Naive B cell (primary cell): ENCODE measurements around the gene CFAP100. TPM values are rescaled to one million over a fixed set of nuclear protein-coding genes. Genes with fewer than 3 reads are reported as not detected.

Experiments
- ATAC-seq, 2 donors: fragments of 150-1000 bp; cut with Tn5 transposase; 2 replicates each; pipeline ENCODE4 v1.10.0; 2021; ENCODE audit warnings: low read depth in 2 of 2, mild to moderate bottlenecking in 2 of 2, moderate library complexity in 2 of 2
- DNase-seq: peaks from one replicate; pipeline ENCODE4 v3.0.0; 2022
- H3K27ac Mint-ChIP-seq, 6 donors: one replicate each; pipeline ENCODE4 v1.8.0; 2020 to 2022; ENCODE audit warnings: mild to moderate bottlenecking in 6 of 6, mixed read lengths in 6 of 6, moderate library complexity in 5 of 6, inconsistent platforms in 2 of 6
- H3K27me3 Mint-ChIP-seq, 3 donors: one replicate each; pipeline ENCODE4 v1.8.0; 2021 to 2022; ENCODE audit warnings: mixed read lengths in 3 of 3, mild to moderate bottlenecking in 1 of 3
- H3K36me3 Mint-ChIP-seq, 2 donors: one replicate each; pipeline ENCODE4 v1.8.0; 2020 to 2022; ENCODE audit warnings: mixed read lengths in 2 of 2, inconsistent platforms in 1 of 2, mild to moderate bottlenecking in 1 of 2
- H3K4me1 Mint-ChIP-seq, 3 donors: one replicate each; pipeline ENCODE4 v1.8.0; 2020 to 2022; ENCODE audit warnings: mixed read lengths in 3 of 3, inconsistent platforms in 1 of 3, mild to moderate bottlenecking in 1 of 3, moderate library complexity in 1 of 3
- H3K4me3 Mint-ChIP-seq, 8 donors: one replicate each; pipeline ENCODE4 v1.8.0; 2020 to 2022; ENCODE audit warnings: mild to moderate bottlenecking in 8 of 8, mixed read lengths in 8 of 8, moderate library complexity in 8 of 8, inconsistent platforms in 2 of 8
- H3K9me3 Mint-ChIP-seq, 7 donors: one replicate each; pipeline ENCODE4 v1.8.0; 2020 to 2022; ENCODE audit warnings: mixed read lengths in 7 of 7, mild to moderate bottlenecking in 5 of 7, inconsistent platforms in 2 of 7, moderate library complexity in 1 of 7
- polyA plus RNA-seq, 6 donors: library from polyadenylated mRNA; unstranded; fragments of 300-500 nt; fragmentation: Illumina TruSeq; gene quantifications; one replicate each; pipeline ENCODE4 v1.2.3, GENCODE V29; 2021; ENCODE audit warnings: low read depth in 6 of 6

CFAP100 gene
- polyA plus RNA-seq, 6 donors from 2014 or later, result not detected

GRCh38 chr3:126434264-126434590 is 39.5 kb downstream of the CFAP100 start:
- ATAC-seq, result no peak
- Mint-ChIP-seq H3K27me3 (no peaks in the 10 kb centered on the region), H3K36me3 (peaks cover 26 to 34% of the 10 kb centered on the region in 2 donors), H3K27ac (no peak overlapping the region), H3K4me3 (no peak overlapping the region), H3K4me1 (peaks cover 0 to 13% (median 4%) of the 10 kb centered on the region in 3 donors), H3K9me3 (no peaks in the 10 kb centered on the region)
- no peak for DNase-seq

GRCh38 chr3:126434931-126435411 is 40.3 kb downstream of the CFAP100 start:
- Mint-ChIP-seq H3K4me3 (no peak overlapping the region), H3K9me3 (no peaks in the 10 kb centered on the region), H3K36me3 (peaks cover 27 to 35% of the 10 kb centered on the region in 2 donors), H3K4me1 (peaks cover 0 to 13% (median 4%) of the 10 kb centered on the region in 3 donors), H3K27me3 (no peaks in the 10 kb centered on the region), H3K27ac (no peak overlapping the region)
- DNase-seq, result no peak
- no peak for ATAC-seq

GRCh38 chr3:126435456-126436315 is 41.0 kb downstream of the CFAP100 start:
- Mint-ChIP-seq H3K4me3 (no peak overlapping the region), H3K9me3 (no peaks in the 10 kb centered on the region), H3K27ac (peak overlapping the region in 1 of 6 donors; percentile 72), H3K4me1 (peaks cover 0 to 13% (median 4%) of the 10 kb centered on the region in 3 donors), H3K27me3 (no peaks in the 10 kb centered on the region), H3K36me3 (peaks cover 27 to 43% of the 10 kb centered on the region in 2 donors)
- ATAC-seq (no peak), DNase-seq (no peak)

- H3K4me3 Mint-ChIP-seq, result peak overlapping the region in 1 of 8 donors; percentile 25
- H3K27ac Mint-ChIP-seq, result peak overlapping the region in 1 of 6 donors; percentile 78
- DNase-seq (no peak), ATAC-seq (no peak)
- H3K27me3 Mint-ChIP-seq, result no peaks in the 10 kb centered on the region
- peaks cover 22 to 49% of the 10 kb centered on the region in 2 donors for H3K36me3 Mint-ChIP-seq
- peaks cover 0 to 13% (median 4%) of the 10 kb centered on the region in 3 donors for H3K4me1 Mint-ChIP-seq
- H3K9me3 Mint-ChIP-seq, result no peaks in the 10 kb centered on the region
These were observed 42.4 kb downstream of the CFAP100 start for GRCh38 chr3:126436826-126437717.

- H3K27me3 Mint-ChIP-seq, result no peaks in the 10 kb centered on the region
- H3K27ac Mint-ChIP-seq, result no peak overlapping the region
- no peak overlapping the region for H3K4me3 Mint-ChIP-seq
- H3K9me3 Mint-ChIP-seq, result no peaks in the 10 kb centered on the region
- ATAC-seq (no peak), DNase-seq (no peak)
- H3K4me1 Mint-ChIP-seq, result peaks cover 0 to 11% (median 1%) of the 10 kb centered on the region in 3 donors
- H3K36me3 Mint-ChIP-seq, result peaks cover 18 to 50% of the 10 kb centered on the region in 2 donors
These were observed 43.5 kb downstream of the CFAP100 start for GRCh38 chr3:126438186-126438585.

- Mint-ChIP-seq H3K4me3 (no peak overlapping the region), H3K27me3 (no peaks in the 10 kb centered on the region), H3K36me3 (peaks cover 18 to 48% of the 10 kb centered on the region in 2 donors), H3K27ac (no peak overlapping the region), H3K9me3 (no peaks in the 10 kb centered on the region), H3K4me1 (peaks cover 0 to 9% (median 0%) of the 10 kb centered on the region in 3 donors)
- DNase-seq (no peak), ATAC-seq (no peak)
These were observed 44.0 kb downstream of the CFAP100 start for GRCh38 chr3:126438746-126439145.

GRCh38 chr3:126439346-126439967 is 44.7 kb downstream of the CFAP100 start:
- H3K36me3 Mint-ChIP-seq, result peaks cover 18 to 44% of the 10 kb centered on the region in 2 donors
- no peak for ATAC-seq
- H3K27ac Mint-ChIP-seq, result no peak overlapping the region
- no peak overlapping the region for H3K4me3 Mint-ChIP-seq
- H3K4me1 Mint-ChIP-seq, result peaks cover 0 to 7% (median 0%) of the 10 kb centered on the region in 3 donors
- DNase-seq, result no peak
- no peaks in the 10 kb centered on the region for H3K9me3 Mint-ChIP-seq
- no peaks in the 10 kb centered on the region for H3K27me3 Mint-ChIP-seq

GRCh38 chr3:126439968-126440708 is 45.4 kb downstream of the CFAP100 start:
- ATAC-seq (no peak), DNase-seq (no peak)
- H3K4me3 Mint-ChIP-seq, result no peak overlapping the region
- H3K27me3 Mint-ChIP-seq, result no peaks in the 10 kb centered on the region
- no peaks in the 10 kb centered on the region for H3K9me3 Mint-ChIP-seq
- H3K27ac Mint-ChIP-seq, result peak overlapping the region in 2 of 6 donors; percentile 27 to 64
- H3K4me1 Mint-ChIP-seq, result peaks cover 0 to 4% (median 0%) of the 10 kb centered on the region in 3 donors
- peaks cover 18 to 37% of the 10 kb centered on the region in 2 donors for H3K36me3 Mint-ChIP-seq

- peak overlapping the region in 1 of 6 donors; percentile 64 for H3K27ac Mint-ChIP-seq
- H3K36me3 Mint-ChIP-seq, result peaks cover 18 to 34% of the 10 kb centered on the region in 2 donors
- peaks cover 0 to 4% (median 0%) of the 10 kb centered on the region in 3 donors for H3K4me1 Mint-ChIP-seq
- no peak for DNase-seq
- H3K9me3 Mint-ChIP-seq, result no peaks in the 10 kb centered on the region
- H3K4me3 Mint-ChIP-seq, result no peak overlapping the region
- ATAC-seq, result no peak
- no peaks in the 10 kb centered on the region for H3K27me3 Mint-ChIP-seq
These were observed 45.9 kb downstream of the CFAP100 start for GRCh38 chr3:126440709-126440995.

GRCh38 chr3:126441256-126441880 is 46.7 kb downstream of the CFAP100 start:
- Mint-ChIP-seq H3K27me3 (no peaks in the 10 kb centered on the region), H3K27ac (peak overlapping the region in 1 of 6 donors; percentile 64), H3K36me3 (peaks cover 18 to 34% of the 10 kb centered on the region in 2 donors), H3K9me3 (no peaks in the 10 kb centered on the region), H3K4me3 (no peak overlapping the region), H3K4me1 (peaks cover 0 to 4% (median 0%) of the 10 kb centered on the region in 3 donors)
- ATAC-seq (no peak), DNase-seq (no peak)

GRCh38 chr3:126442094-126442855 is 47.6 kb downstream of the CFAP100 start:
- no peaks in the 10 kb centered on the region for H3K9me3 Mint-ChIP-seq
- H3K27me3 Mint-ChIP-seq, result no peaks in the 10 kb centered on the region
- H3K4me1 Mint-ChIP-seq, result peaks cover 0 to 4% (median 0%) of the 10 kb centered on the region in 3 donors
- H3K36me3 Mint-ChIP-seq, result peaks cover 16 to 28% of the 10 kb centered on the region in 2 donors
- no peak overlapping the region for H3K27ac Mint-ChIP-seq
- DNase-seq (no peak), ATAC-seq (no peak)
- no peak overlapping the region for H3K4me3 Mint-ChIP-seq

- Mint-ChIP-seq H3K4me1 (peaks cover 0 to 4% (median 0%) of the 10 kb centered on the region in 3 donors), H3K9me3 (no peaks in the 10 kb centered on the region), H3K27me3 (no peaks in the 10 kb centered on the region), H3K4me3 (no peak overlapping the region), H3K36me3 (peaks cover 10 to 23% of the 10 kb centered on the region in 2 donors), H3K27ac (peak overlapping the region in 1 of 6 donors; percentile 42)
- DNase-seq (no peak), ATAC-seq (no peak)
These were observed 48.1 kb downstream of the CFAP100 start for GRCh38 chr3:126442856-126443242.
